Measurements from ENCODE around the gene OPCML.

Gene OPCML

GRCh38 chr11:132605825-132606570, 926.3 kb downstream of the OPCML start:
- H3K27me3 Mint-ChIP-seq (ENCODE audit: low read depth), result no peaks in the 10 kb centered on the region
- H3K27ac Mint-ChIP-seq, result no peak overlapping the region
- H3K9me3 Mint-ChIP-seq, result peaks cover 4% of the 10 kb centered on the region
- H3K36me3 Mint-ChIP-seq (ENCODE audit: low read depth), result no peaks in the 10 kb centered on the region
- no peaks in the 10 kb centered on the region for H3K4me1 Mint-ChIP-seq (ENCODE audit: low read depth)
- H3K4me3 Mint-ChIP-seq, result no peak overlapping the region

- peaks cover 4% of the 10 kb centered on the region for H3K9me3 Mint-ChIP-seq
- H3K4me1 Mint-ChIP-seq (ENCODE audit: low read depth), result no peaks in the 10 kb centered on the region
- H3K27ac Mint-ChIP-seq, result no peak overlapping the region
- H3K4me3 Mint-ChIP-seq, result no peak overlapping the region
- no peaks in the 10 kb centered on the region for H3K36me3 Mint-ChIP-seq (ENCODE audit: low read depth)
- no peaks in the 10 kb centered on the region for H3K27me3 Mint-ChIP-seq (ENCODE audit: low read depth)
Measured at GRCh38 chr11:132604431-132604830, 927.9 kb downstream of the OPCML start.

GRCh38 chr11:132601875-132602274, 930.4 kb downstream of the OPCML start:
- Mint-ChIP-seq H3K27me3 (ENCODE audit: low read depth) (no peaks in the 10 kb centered on the region), H3K36me3 (ENCODE audit: low read depth) (no peaks in the 10 kb centered on the region), H3K4me3 (no peak overlapping the region), H3K4me1 (ENCODE audit: low read depth) (no peaks in the 10 kb centered on the region), H3K27ac (no peak overlapping the region), H3K9me3 (peaks cover 4% of the 10 kb centered on the region)

GRCh38 chr11:132595711-132596134, 936.6 kb downstream of the OPCML start:
- Mint-ChIP-seq H3K4me3 (no peak overlapping the region), H3K27ac (no peak overlapping the region), H3K36me3 (ENCODE audit: low read depth) (no peaks in the 10 kb centered on the region), H3K9me3 (no peaks in the 10 kb centered on the region), H3K4me1 (ENCODE audit: low read depth) (no peaks in the 10 kb centered on the region), H3K27me3 (ENCODE audit: low read depth) (no peaks in the 10 kb centered on the region)

DNA sequence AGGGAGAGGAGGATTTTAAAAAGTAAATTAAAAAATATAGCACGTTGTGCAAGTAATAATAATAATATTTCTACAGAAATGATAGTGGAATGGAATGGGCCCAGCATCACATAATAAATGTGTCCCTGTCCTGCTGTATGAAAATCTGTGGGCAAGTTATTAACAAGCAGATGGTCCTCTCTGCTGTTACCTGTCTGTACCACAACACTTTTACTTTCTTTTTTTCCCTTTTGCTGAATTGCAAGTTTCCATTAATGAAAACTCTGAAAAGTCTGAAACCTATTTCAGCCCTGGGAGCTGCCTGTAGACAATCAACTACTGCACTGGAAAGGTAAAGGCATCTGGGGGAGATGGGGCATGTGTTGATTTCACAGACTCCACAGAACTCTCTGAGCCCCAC, 937.1 kb downstream of the OPCML start:
- Mint-ChIP-seq H3K4me3 (no peak overlapping the region), H3K9me3 (no peaks in the 10 kb centered on the region), H3K4me1 (ENCODE audit: low read depth) (no peaks in the 10 kb centered on the region), H3K27ac (no peak overlapping the region), H3K36me3 (ENCODE audit: low read depth) (no peaks in the 10 kb centered on the region), H3K27me3 (ENCODE audit: low read depth) (no peaks in the 10 kb centered on the region)

DNA sequence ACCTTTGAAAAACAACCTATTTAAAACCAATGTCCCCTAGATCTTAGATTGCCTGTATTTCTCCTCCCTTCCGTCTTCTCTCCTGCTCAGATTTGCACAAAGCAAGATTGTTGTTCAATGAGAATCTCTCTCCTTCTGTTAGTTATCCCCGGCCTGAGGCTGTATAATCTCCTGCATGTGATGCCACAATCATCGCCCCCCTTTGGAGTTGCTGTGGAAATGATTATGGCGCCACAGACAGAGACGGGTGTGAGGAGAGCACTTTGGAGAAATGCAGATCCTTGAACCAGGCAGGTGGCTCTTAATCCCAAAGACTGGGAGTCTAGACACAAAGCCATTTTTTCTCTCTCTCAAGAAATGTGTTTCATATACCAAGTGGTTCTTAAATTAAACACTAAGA, 941.3 kb downstream of the OPCML start:
- Mint-ChIP-seq H3K4me3 (no peak overlapping the region), H3K27me3 (ENCODE audit: low read depth) (no peaks in the 10 kb centered on the region), H3K9me3 (peaks cover 6% of the 10 kb centered on the region), H3K36me3 (ENCODE audit: low read depth) (no peaks in the 10 kb centered on the region), H3K4me1 (ENCODE audit: low read depth) (no peaks in the 10 kb centered on the region), H3K27ac (no peak overlapping the region)

DNA sequence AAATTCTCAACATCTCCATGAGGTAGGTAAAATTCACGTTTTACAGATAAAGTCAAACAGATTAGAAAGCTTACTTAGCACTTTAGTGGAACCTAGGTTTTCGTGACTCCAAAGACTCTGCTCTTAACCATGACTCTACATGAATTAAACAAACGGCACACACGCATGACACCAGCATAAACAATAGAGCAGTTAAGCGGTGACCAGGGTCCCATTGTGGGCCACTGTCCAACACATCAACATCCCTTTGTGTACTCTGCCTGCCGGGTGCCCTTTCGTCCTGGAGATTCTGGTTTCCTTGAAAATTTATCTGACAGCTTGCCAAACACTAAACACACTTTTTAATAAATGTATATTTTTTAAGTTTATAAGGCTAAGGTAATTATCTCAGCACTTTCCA, 941.7 kb downstream of the OPCML start:
- Mint-ChIP-seq H3K27me3 (ENCODE audit: low read depth) (no peaks in the 10 kb centered on the region), H3K4me1 (ENCODE audit: low read depth) (no peaks in the 10 kb centered on the region), H3K4me3 (no peak overlapping the region), H3K36me3 (ENCODE audit: low read depth) (no peaks in the 10 kb centered on the region), H3K9me3 (peaks cover 6% of the 10 kb centered on the region), H3K27ac (no peak overlapping the region)

DNA sequence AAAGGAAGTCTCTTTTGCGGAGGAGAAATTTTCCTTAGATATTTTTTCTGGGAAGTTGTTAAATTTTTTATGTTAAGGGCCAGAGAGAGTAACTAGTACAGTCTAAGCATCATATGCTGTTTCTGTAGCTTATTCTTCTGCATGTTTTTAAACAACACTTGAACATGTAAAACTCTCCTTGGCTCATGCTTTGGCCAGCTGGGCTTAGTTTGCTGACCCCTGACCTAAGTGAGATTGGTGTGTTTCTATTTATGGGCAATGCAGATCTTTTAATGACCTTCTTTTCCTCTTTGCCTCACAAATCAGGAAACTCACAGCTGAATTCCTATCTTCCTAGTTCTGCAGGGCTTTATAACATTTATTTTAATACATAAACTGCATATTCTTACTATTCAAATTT, 942.5 kb downstream of the OPCML start:
- peaks cover 6% of the 10 kb centered on the region for H3K9me3 Mint-ChIP-seq
- H3K4me3 Mint-ChIP-seq, result no peak overlapping the region
- no peak overlapping the region for H3K27ac Mint-ChIP-seq
- H3K36me3 Mint-ChIP-seq (ENCODE audit: low read depth), result no peaks in the 10 kb centered on the region
- no peaks in the 10 kb centered on the region for H3K4me1 Mint-ChIP-seq (ENCODE audit: low read depth)
- no peaks in the 10 kb centered on the region for H3K27me3 Mint-ChIP-seq (ENCODE audit: low read depth)

DNA sequence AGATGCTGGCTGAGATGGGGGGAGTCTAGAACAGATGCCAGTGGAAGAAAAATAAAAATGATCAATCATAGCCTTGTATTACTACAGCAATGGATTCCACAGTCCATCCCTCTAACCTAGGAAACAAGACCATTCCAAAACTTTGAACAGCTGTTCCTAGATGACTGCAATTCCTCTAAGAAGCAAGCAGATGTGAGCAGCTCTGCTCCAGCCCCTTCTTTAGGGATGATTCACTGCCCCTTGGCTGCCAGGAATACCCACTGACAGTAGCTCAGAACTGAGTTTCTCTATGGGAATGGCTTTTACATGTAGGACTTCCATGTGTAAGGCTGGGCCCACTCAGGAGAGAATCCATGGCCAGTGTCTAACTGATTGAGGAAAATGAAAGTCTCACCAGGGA, 943.9 kb downstream of the OPCML start:
- Mint-ChIP-seq H3K27ac (no peak overlapping the region), H3K36me3 (ENCODE audit: low read depth) (no peaks in the 10 kb centered on the region), H3K27me3 (ENCODE audit: low read depth) (no peaks in the 10 kb centered on the region), H3K4me3 (no peak overlapping the region), H3K9me3 (peaks cover 6% of the 10 kb centered on the region), H3K4me1 (ENCODE audit: low read depth) (no peaks in the 10 kb centered on the region)

- Mint-ChIP-seq H3K27me3 (ENCODE audit: low read depth) (no peaks in the 10 kb centered on the region), H3K9me3 (peaks cover 6% of the 10 kb centered on the region), H3K4me3 (no peak overlapping the region), H3K27ac (no peak overlapping the region), H3K4me1 (ENCODE audit: low read depth) (no peaks in the 10 kb centered on the region), H3K36me3 (ENCODE audit: low read depth) (no peaks in the 10 kb centered on the region)
Measured at GRCh38 chr11:132587716-132588115, 944.6 kb downstream of the OPCML start.

- H3K36me3 Mint-ChIP-seq (ENCODE audit: low read depth), result no peaks in the 10 kb centered on the region
- H3K4me1 Mint-ChIP-seq (ENCODE audit: low read depth), result no peaks in the 10 kb centered on the region
- no peak overlapping the region for H3K27ac Mint-ChIP-seq
- H3K27me3 Mint-ChIP-seq (ENCODE audit: low read depth), result no peaks in the 10 kb centered on the region
- H3K9me3 Mint-ChIP-seq, result peaks cover 6% of the 10 kb centered on the region
- no peak overlapping the region for H3K4me3 Mint-ChIP-seq
Measured at GRCh38 chr11:132586801-132587200, 945.5 kb downstream of the OPCML start.

- Mint-ChIP-seq H3K27me3 (ENCODE audit: low read depth) (no peaks in the 10 kb centered on the region), H3K36me3 (ENCODE audit: low read depth) (no peaks in the 10 kb centered on the region), H3K9me3 (no peaks in the 10 kb centered on the region), H3K4me3 (no peak overlapping the region), H3K4me1 (ENCODE audit: low read depth) (no peaks in the 10 kb centered on the region), H3K27ac (no peak overlapping the region)
Measured at GRCh38 chr11:132579634-132580327, 952.5 kb downstream of the OPCML start.

GRCh38 chr11:132579136-132579535, 953.2 kb downstream of the OPCML start:
- Mint-ChIP-seq H3K36me3 (ENCODE audit: low read depth) (no peaks in the 10 kb centered on the region), H3K4me1 (ENCODE audit: low read depth) (no peaks in the 10 kb centered on the region)

GRCh38 chr11:132578580-132578979, 953.7 kb downstream of the OPCML start:
- Mint-ChIP-seq H3K27me3 (ENCODE audit: low read depth) (no peaks in the 10 kb centered on the region), H3K36me3 (ENCODE audit: low read depth) (no peaks in the 10 kb centered on the region), H3K27ac (no peak overlapping the region), H3K4me1 (ENCODE audit: low read depth) (no peaks in the 10 kb centered on the region), H3K4me3 (no peak overlapping the region), H3K9me3 (no peaks in the 10 kb centered on the region)

More at GRCh38 chr11:132579136-132579535, 953.2 kb downstream of the OPCML start:
- H3K4me3 Mint-ChIP-seq, result no peak overlapping the region
- no peak overlapping the region for H3K27ac Mint-ChIP-seq
- H3K9me3 Mint-ChIP-seq, result no peaks in the 10 kb centered on the region
- H3K27me3 Mint-ChIP-seq (ENCODE audit: low read depth), result no peaks in the 10 kb centered on the region

DNA sequence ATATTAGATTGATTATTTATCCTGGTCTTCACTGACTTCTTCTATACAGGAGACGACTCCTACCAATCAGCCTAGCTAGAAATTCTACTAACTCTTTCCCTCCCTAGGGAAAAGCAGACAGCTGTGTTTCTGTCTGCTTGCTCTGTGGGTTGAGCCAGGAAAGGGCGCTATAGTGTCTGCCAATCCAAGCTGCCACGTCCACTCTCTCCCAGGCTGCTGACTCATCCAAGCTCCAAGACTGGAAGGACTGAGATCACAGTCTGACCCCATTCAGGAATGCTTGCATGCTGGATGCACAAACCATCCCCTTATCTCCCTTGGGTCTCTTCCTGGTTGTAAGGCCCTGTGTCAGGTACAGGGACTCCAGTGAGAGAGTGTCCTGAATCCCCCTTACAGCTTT, 955.6 kb downstream of the OPCML start:
- H3K4me1 Mint-ChIP-seq (ENCODE audit: low read depth), result no peaks in the 10 kb centered on the region
- H3K27ac Mint-ChIP-seq, result no peak overlapping the region
- H3K4me3 Mint-ChIP-seq, result no peak overlapping the region
- H3K9me3 Mint-ChIP-seq, result no peaks in the 10 kb centered on the region
- no peaks in the 10 kb centered on the region for H3K36me3 Mint-ChIP-seq (ENCODE audit: low read depth)
- H3K27me3 Mint-ChIP-seq (ENCODE audit: low read depth), result no peaks in the 10 kb centered on the region

Data from T-helper 1 cell treated with Interleukin-12 subunit alpha and Interleukin-12 subunit beta and Interleukin-4 antibody, amounts not matched to agents 30 μg/mL and 1 μg/mL, for 36 hours (primary cell).